Ectodermal cell (in vitro differentiated cells): Measurements from ENCODE around the gene FTL.

ENCODE experiments used
- H3K27ac ChIP-seq: 2 replicates; pipeline ENCODE4 v1.7.0; 2013; ENCODE audit warnings: mild to moderate bottlenecking, low read depth, low read length; ENCODE audit not compliant: insufficient read depth, poor library complexity, severe bottlenecking
- H3K27me3 ChIP-seq: 2 replicates; pipeline ENCODE4 v1.7.0; 2013; ENCODE audit warnings: mild to moderate bottlenecking, low read length; ENCODE audit not compliant: insufficient read depth, control insufficient read depth, poor library complexity, severe bottlenecking
- H3K36me3 ChIP-seq: one replicate; pipeline ENCODE4 v1.7.0; 2013; ENCODE audit warnings: low read length; ENCODE audit not compliant: control insufficient read depth, insufficient read depth
- H3K4me1 ChIP-seq: one replicate; pipeline ENCODE4 v1.7.0; 2013; ENCODE audit warnings: low read length; ENCODE audit not compliant: control insufficient read depth, insufficient read depth
- H3K4me3 ChIP-seq: 2 replicates; pipeline ENCODE4 v1.7.0; 2013; ENCODE audit warnings: low read depth, low read length, control low read depth; ENCODE audit not compliant: insufficient read depth
- H3K9me3 ChIP-seq: 2 replicates; pipeline ENCODE4 v1.7.0; 2013; ENCODE audit warnings: mild to moderate bottlenecking, low read length, moderate library complexity; ENCODE audit not compliant: control insufficient read depth
- WGBS, 2 experiments: methylation state at CpG; one replicate each; pipeline ENCODE4 v1.1.7; 2013; ENCODE audit warnings: missing lambda C conversion rate in 2 of 2; 5-methylcytosine and 5-hydroxymethylcytosine counted together

The FTL gene

GRCh38 chr19:48964205-48965039 is 687 bp upstream of the FTL start:
- 30% methylated on average over 19 of the region's 19 CpGs for WGBS, 2 experiments
- no peaks in the 10 kb centered on the region for H3K9me3 ChIP-seq
- peaks cover 23% of the 10 kb centered on the region for H3K4me1 ChIP-seq
- peak overlapping the region; percentile 53 for H3K27ac ChIP-seq
- H3K4me3 ChIP-seq: peak overlapping the region; percentile 13
- H3K36me3 ChIP-seq: peaks cover 14% of the 10 kb centered on the region
- no peaks in the 10 kb centered on the region for H3K27me3 ChIP-seq

- no peak overlapping the region for H3K27ac ChIP-seq
- WGBS, 2 experiments: 15 to 16% methylated on average over 36 of the region's 36 CpGs
- no peaks in the 10 kb centered on the region for H3K9me3 ChIP-seq
- H3K36me3 ChIP-seq: peaks cover 20% of the 10 kb centered on the region
- H3K4me1 ChIP-seq: peaks cover 26% of the 10 kb centered on the region
- no peaks in the 10 kb centered on the region for H3K27me3 ChIP-seq
- peak overlapping the region; percentile 66 for H3K4me3 ChIP-seq
Observed at GRCh38 chr19:48965806-48966540, 864 bp downstream of the FTL start.

GRCh38 chr19:48966541-48967345 is 1.6 kb downstream of the FTL start:
- Histone ChIP-seq H3K9me3 (no peaks in the 10 kb centered on the region), H3K27me3 (no peaks in the 10 kb centered on the region), H3K4me3 (peak overlapping the region; percentile 66), H3K4me1 (peaks cover 26% of the 10 kb centered on the region), H3K36me3 (peaks cover 19% of the 10 kb centered on the region), H3K27ac (no peak overlapping the region)
- WGBS, 2 experiments: 92 to 94% methylated on average over 10 of the region's 10 CpGs

- Histone ChIP-seq H3K36me3 (peaks cover 19% of the 10 kb centered on the region), H3K9me3 (no peaks in the 10 kb centered on the region), H3K27me3 (no peaks in the 10 kb centered on the region), H3K4me1 (peaks cover 25% of the 10 kb centered on the region), H3K4me3 (no peak overlapping the region), H3K27ac (no peak overlapping the region)
- whole genome bisulfite sequencing, 2 experiments: 93 to 94% methylated on average over 14 of the region's 14 CpGs
Observed at GRCh38 chr19:48967346-48968178, 2.5 kb downstream of the FTL start.

- H3K36me3 ChIP-seq: peaks cover 19% of the 10 kb centered on the region
- no peaks in the 10 kb centered on the region for H3K9me3 ChIP-seq
- no peaks in the 10 kb centered on the region for H3K27me3 ChIP-seq
- no peak overlapping the region for H3K27ac ChIP-seq
- peaks cover 20% of the 10 kb centered on the region for H3K4me1 ChIP-seq
- WGBS, 2 experiments: 94 to 95% methylated on average over 4 of the region's 4 CpGs
- no peak overlapping the region for H3K4me3 ChIP-seq
Observed at GRCh38 chr19:48968179-48968661, 3.1 kb downstream of the FTL start.

- Histone ChIP-seq H3K27me3 (no peaks in the 10 kb centered on the region), H3K9me3 (no peaks in the 10 kb centered on the region), H3K4me1 (peaks cover 15% of the 10 kb centered on the region), H3K4me3 (no peak overlapping the region), H3K36me3 (peaks cover 19% of the 10 kb centered on the region), H3K27ac (no peak overlapping the region)
- 95 to 97% methylated on average over 15 of the region's 15 CpGs for WGBS, 2 experiments
Observed at GRCh38 chr19:48968813-48969218, 3.7 kb downstream of the FTL start.

GRCh38 chr19:48969276-48970138 is 4.4 kb downstream of the FTL start:
- Histone ChIP-seq H3K4me3 (no peak overlapping the region), H3K4me1 (peaks cover 8% of the 10 kb centered on the region), H3K36me3 (peaks cover 25% of the 10 kb centered on the region), H3K27ac (no peak overlapping the region), H3K27me3 (no peaks in the 10 kb centered on the region), H3K9me3 (no peaks in the 10 kb centered on the region)
- 96% methylated on average over 45 of the region's 45 CpGs for WGBS, 2 experiments

GRCh38 chr19:48970139-48970766 is 5.1 kb downstream of the FTL start:
- Histone ChIP-seq H3K9me3 (no peaks in the 10 kb centered on the region), H3K36me3 (peaks cover 26% of the 10 kb centered on the region), H3K27me3 (no peaks in the 10 kb centered on the region), H3K27ac (no peak overlapping the region), H3K4me3 (no peak overlapping the region), H3K4me1 (peaks cover 5% of the 10 kb centered on the region)
- 95 to 97% methylated on average over 23 of the region's 23 CpGs for WGBS, 2 experiments
